ENCODE results near the gene MTA2.
"Not testable (repeated sequence)": the region's sequence is repeated elsewhere in the genome, so short reads cannot be mapped to it uniquely, and the experiment has no call there.

- TF ChIP-seq POLR2A, CTCF (IDR thresholded peaks at IDR 0.05): not testable (repeated sequence)
These were observed 39.9 kb downstream of the MTA2 start for GRCh38 chr11:62561677-62562230.

Data from Peyer's patch (tissue), 4 donors.